ENCODE data around the gene PRSS16.

DNA sequence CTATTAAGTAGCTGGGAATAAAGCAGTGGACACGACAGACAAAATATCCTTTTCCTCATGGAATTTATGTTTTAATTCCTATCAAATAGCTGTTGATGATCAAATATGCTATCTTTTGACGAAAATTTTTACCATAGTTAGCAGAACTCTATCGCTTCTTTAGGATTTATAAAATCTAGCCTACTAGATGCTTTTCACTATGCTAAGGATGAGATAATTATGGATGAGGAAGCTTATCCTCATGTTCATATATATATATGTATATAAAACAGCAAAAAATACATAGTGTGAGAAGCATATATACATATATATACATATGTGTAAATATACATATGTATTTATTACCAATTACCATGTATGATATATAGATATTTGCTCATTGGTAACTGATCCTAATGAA, 12.9 kb upstream of the PRSS16 start:
- TF ChIP-seq, protein P1, sequence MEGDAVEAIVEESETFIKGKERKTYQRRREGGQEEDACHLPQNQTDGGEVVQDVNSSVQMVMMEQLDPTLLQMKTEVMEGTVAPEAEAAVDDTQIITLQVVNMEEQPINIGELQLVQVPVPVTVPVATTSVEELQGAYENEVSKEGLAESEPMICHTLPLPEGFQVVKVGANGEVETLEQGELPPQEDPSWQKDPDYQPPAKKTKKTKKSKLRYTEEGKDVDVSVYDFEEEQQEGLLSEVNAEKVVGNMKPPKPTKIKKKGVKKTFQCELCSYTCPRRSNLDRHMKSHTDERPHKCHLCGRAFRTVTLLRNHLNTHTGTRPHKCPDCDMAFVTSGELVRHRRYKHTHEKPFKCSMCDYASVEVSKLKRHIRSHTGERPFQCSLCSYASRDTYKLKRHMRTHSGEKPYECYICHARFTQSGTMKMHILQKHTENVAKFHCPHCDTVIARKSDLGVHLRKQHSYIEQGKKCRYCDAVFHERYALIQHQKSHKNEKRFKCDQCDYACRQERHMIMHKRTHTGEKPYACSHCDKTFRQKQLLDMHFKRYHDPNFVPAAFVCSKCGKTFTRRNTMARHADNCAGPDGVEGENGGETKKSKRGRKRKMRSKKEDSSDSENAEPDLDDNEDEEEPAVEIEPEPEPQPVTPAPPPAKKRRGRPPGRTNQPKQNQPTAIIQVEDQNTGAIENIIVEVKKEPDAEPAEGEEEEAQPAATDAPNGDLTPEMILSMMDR (IDR thresholded peaks at IDR 0.05), result no peak
- no peak for TF ChIP-seq POLR2A (IDR thresholded peaks at IDR 0.05)

Data from lower leg skin (tissue), 3 donors.